ENCODE results near the gene ADTRP. TPM values are rescaled to one million over a fixed set of nuclear protein-coding genes. Genes with fewer than 3 reads are reported as not detected.

Gene ADTRP
- total RNA-seq, 3 donors from 2014 or later (not counting 1 experiment from before 2014, with no cell fraction given) = 1.1 to 1.5 TPM; not detected in 1

- H3K9me3 ChIP-seq (ENCODE audit: control insufficient read depth, insufficient read depth, low read length) = no peaks in the 10 kb centered on the region
- ATAC-seq (peak in 1 of 3 donors; percentile 35), DNase-seq (peak in 1 of 2 donors; percentile 46)
- Mint-ChIP-seq H3K36me3 (no peaks in the 10 kb centered on the region), H3K9me3 (no peaks in the 10 kb centered on the region), H3K27me3 (ENCODE audit: low read depth in 2 of 2) (peaks cover 6 to 24% of the 10 kb centered on the region in 2 donors), H3K27ac (no peak overlapping the region), H3K4me3 (no peak overlapping the region), H3K4me1 (no peaks in the 10 kb centered on the region)
- 25% methylated on average over 5 of the region's 5 CpGs for WGBS (ENCODE audit: insufficient coverage)
- intact Hi-C loops (cut with micrococcal nuclease) = no loop called here
- no peaks in the 10 kb centered on the region for H3K27me3 ChIP-seq (ENCODE audit: control insufficient read depth, insufficient read depth, low read length)
- no peak overlapping the region for H3K27ac ChIP-seq (ENCODE audit: low read length)
- H3K4me1 ChIP-seq (ENCODE audit: control insufficient read depth, insufficient read depth, low read length) = no peaks in the 10 kb centered on the region
- no peaks in the 10 kb centered on the region for H3K36me3 ChIP-seq (ENCODE audit: control insufficient read depth, insufficient read depth, low read length)
- TF ChIP-seq, protein P1, sequence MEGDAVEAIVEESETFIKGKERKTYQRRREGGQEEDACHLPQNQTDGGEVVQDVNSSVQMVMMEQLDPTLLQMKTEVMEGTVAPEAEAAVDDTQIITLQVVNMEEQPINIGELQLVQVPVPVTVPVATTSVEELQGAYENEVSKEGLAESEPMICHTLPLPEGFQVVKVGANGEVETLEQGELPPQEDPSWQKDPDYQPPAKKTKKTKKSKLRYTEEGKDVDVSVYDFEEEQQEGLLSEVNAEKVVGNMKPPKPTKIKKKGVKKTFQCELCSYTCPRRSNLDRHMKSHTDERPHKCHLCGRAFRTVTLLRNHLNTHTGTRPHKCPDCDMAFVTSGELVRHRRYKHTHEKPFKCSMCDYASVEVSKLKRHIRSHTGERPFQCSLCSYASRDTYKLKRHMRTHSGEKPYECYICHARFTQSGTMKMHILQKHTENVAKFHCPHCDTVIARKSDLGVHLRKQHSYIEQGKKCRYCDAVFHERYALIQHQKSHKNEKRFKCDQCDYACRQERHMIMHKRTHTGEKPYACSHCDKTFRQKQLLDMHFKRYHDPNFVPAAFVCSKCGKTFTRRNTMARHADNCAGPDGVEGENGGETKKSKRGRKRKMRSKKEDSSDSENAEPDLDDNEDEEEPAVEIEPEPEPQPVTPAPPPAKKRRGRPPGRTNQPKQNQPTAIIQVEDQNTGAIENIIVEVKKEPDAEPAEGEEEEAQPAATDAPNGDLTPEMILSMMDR (IDR thresholded peaks at IDR 0.05) = no peak
- H3K4me3 ChIP-seq (ENCODE audit: low read length) = no peak overlapping the region
Observed at GRCh38 chr6:11822346-11822745, 43.7 kb upstream of the ADTRP start.

- peaks cover 6 to 23% of the 10 kb centered on the region in 2 donors for H3K27me3 Mint-ChIP-seq (ENCODE audit: low read depth in 2 of 2)
- DNase-seq (no peak), ATAC-seq (no peak)
- no peaks in the 10 kb centered on the region for H3K36me3 ChIP-seq (ENCODE audit: control insufficient read depth, insufficient read depth, low read length)
- H3K27ac Mint-ChIP-seq = no peak overlapping the region
- no peaks in the 10 kb centered on the region for H3K9me3 ChIP-seq (ENCODE audit: control insufficient read depth, insufficient read depth, low read length)
- TF ChIP-seq, protein P1 (IDR thresholded peaks at IDR 0.05) = no peak
- H3K9me3 Mint-ChIP-seq = no peaks in the 10 kb centered on the region
- H3K27me3 ChIP-seq (ENCODE audit: control insufficient read depth, insufficient read depth, low read length) = no peaks in the 10 kb centered on the region
- no peaks in the 10 kb centered on the region for H3K4me1 Mint-ChIP-seq
- no peaks in the 10 kb centered on the region for H3K4me1 ChIP-seq (ENCODE audit: control insufficient read depth, insufficient read depth, low read length)
- no peak overlapping the region for H3K4me3 ChIP-seq (ENCODE audit: low read length)
- H3K4me3 Mint-ChIP-seq = no peak overlapping the region
- intact Hi-C loops (cut with micrococcal nuclease) = no loop called here
- H3K36me3 Mint-ChIP-seq = no peaks in the 10 kb centered on the region
- WGBS (ENCODE audit: insufficient coverage) = 94% methylated on average over 3 of the region's 3 CpGs
- H3K27ac ChIP-seq (ENCODE audit: low read length) = no peak overlapping the region
Observed at GRCh38 chr6:11821781-11822180, 43.2 kb upstream of the ADTRP start.

GRCh38 chr6:11820821-11821220, 42.2 kb upstream of the ADTRP start:
- Histone ChIP-seq H3K27me3 (ENCODE audit: control insufficient read depth, insufficient read depth, low read length) (no peaks in the 10 kb centered on the region), H3K4me1 (ENCODE audit: control insufficient read depth, insufficient read depth, low read length) (no peaks in the 10 kb centered on the region), H3K4me3 (ENCODE audit: low read length) (no peak overlapping the region), H3K36me3 (ENCODE audit: control insufficient read depth, insufficient read depth, low read length) (no peaks in the 10 kb centered on the region), H3K9me3 (ENCODE audit: control insufficient read depth, insufficient read depth, low read length) (no peaks in the 10 kb centered on the region), H3K27ac (ENCODE audit: low read length) (no peak overlapping the region)
- no peaks in the 10 kb centered on the region for H3K4me1 Mint-ChIP-seq
- H3K27me3 Mint-ChIP-seq (ENCODE audit: low read depth in 2 of 2) = peaks cover 6 to 23% of the 10 kb centered on the region in 2 donors
- ATAC-seq (no peak), DNase-seq (no peak)
- H3K27ac Mint-ChIP-seq = no peak overlapping the region
- intact Hi-C loops (cut with micrococcal nuclease) = no loop called here
- no peaks in the 10 kb centered on the region for H3K9me3 Mint-ChIP-seq
- no peaks in the 10 kb centered on the region for H3K36me3 Mint-ChIP-seq
- 87% methylated on average over 3 of the region's 4 CpGs for WGBS (ENCODE audit: insufficient coverage)
- H3K4me3 Mint-ChIP-seq = no peak overlapping the region
- TF ChIP-seq, protein P1 (IDR thresholded peaks at IDR 0.05) = no peak

DNA sequence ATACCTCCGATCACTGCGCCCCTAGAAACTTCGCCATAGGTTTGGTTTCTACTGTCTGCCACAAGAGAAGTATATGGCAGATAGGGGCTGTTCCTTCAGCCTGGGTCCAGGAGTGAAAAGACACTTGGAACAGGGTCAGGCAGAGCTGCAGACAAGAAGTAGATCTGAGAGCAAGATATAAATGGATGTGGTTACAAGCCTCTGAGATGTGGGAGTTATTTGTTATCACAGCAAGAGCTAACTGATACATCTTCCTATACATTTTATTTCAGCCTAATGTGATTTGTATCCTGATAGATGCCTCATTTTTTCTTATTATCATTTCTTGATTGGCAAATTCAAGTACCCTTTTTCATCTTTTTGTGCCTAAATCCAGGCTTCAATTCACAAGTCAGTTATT, 40.9 kb upstream of the ADTRP start:
- Histone ChIP-seq H3K4me3 (ENCODE audit: low read length) (no peak overlapping the region), H3K4me1 (ENCODE audit: control insufficient read depth, insufficient read depth, low read length) (no peaks in the 10 kb centered on the region), H3K36me3 (ENCODE audit: control insufficient read depth, insufficient read depth, low read length) (no peaks in the 10 kb centered on the region), H3K27ac (ENCODE audit: low read length) (no peak overlapping the region), H3K27me3 (ENCODE audit: control insufficient read depth, insufficient read depth, low read length) (no peaks in the 10 kb centered on the region), H3K9me3 (ENCODE audit: control insufficient read depth, insufficient read depth, low read length) (no peaks in the 10 kb centered on the region)
- TF ChIP-seq, protein P1 (IDR thresholded peaks at IDR 0.05) = no peak
- Mint-ChIP-seq H3K9me3 (no peaks in the 10 kb centered on the region), H3K4me3 (no peak overlapping the region), H3K36me3 (no peaks in the 10 kb centered on the region), H3K27me3 (ENCODE audit: low read depth in 2 of 2) (peaks cover 3 to 18% of the 10 kb centered on the region in 2 donors), H3K27ac (no peak overlapping the region), H3K4me1 (no peaks in the 10 kb centered on the region)
- 99% methylated on average over 3 of the region's 3 CpGs for WGBS (ENCODE audit: insufficient coverage)
- intact Hi-C loops (cut with micrococcal nuclease) = no loop called here
- ATAC-seq (no peak), DNase-seq (no peak)
